PC-9 (cell line): Measurements from ENCODE around the gene RFK. TPM values are rescaled to one million over a fixed set of nuclear protein-coding genes. Genes with fewer than 3 reads are reported as not detected.

Source experiments
- BruUV-seq: library from RNA; stranded (reverse); fragments of 400-500 nt; replicated peaks from 2 replicates; lab custom pipeline; 2021; lab: Mats Ljungman, UMichigan
- CTCF ChIA-PET: fragments of 300-600 bp; sonication (Branson Sonifier 250); formaldehyde crosslinking; loops from one replicate; lab custom pipeline; 2022; ENCODE audit warnings: antibody characterized with exemption; lab: Charles Lee
- POLR2A ChIA-PET: fragments of 300-600 bp; sonication (Branson Sonifier 250); formaldehyde crosslinking; loops from one replicate; lab custom pipeline; 2022; ENCODE audit warnings: antibody characterized with exemption; ENCODE audit not compliant: unreplicated experiment; lab: Charles Lee
- DNase-seq, 2 experiments: peaks; one replicate each; pipeline versions ENCODE4 v3.0.0 to v3.0.0-alpha.2; 2015 to 2022; ENCODE audit warnings: mixed read lengths in 1 of 2
- H2AFZ ChIP-seq: fragments of 200-600 bp; sonication (generic); 2 replicates; pipeline ENCODE4 v1.8.1; 2017; ENCODE audit warnings: antibody characterized with exemption
- H3F3A ChIP-seq: fragments of 200-600 bp; sonication (generic); 2 replicates; pipeline ENCODE4 v1.8.1; 2017; ENCODE audit warnings: antibody characterized with exemption, mild to moderate bottlenecking, low read depth; ENCODE audit not compliant: insufficient read depth
- H3K27ac ChIP-seq: fragments of 200-600 bp; sonication (generic); 2 replicates; pipeline ENCODE4 v1.6.1; 2016; ENCODE audit warnings: mixed run types
- H3K27me3 ChIP-seq: fragments of 200-600 bp; sonication (generic); 2 replicates; pipeline ENCODE4 v1.6.1; 2016; ENCODE audit warnings: low read depth, mixed run types; ENCODE audit not compliant: insufficient read depth
- H3K36me3 ChIP-seq: fragments of 200-600 bp; sonication (generic); 2 replicates; pipeline ENCODE4 v1.6.1; 2016; ENCODE audit warnings: low read depth, mixed run types
- H3K4me1 ChIP-seq: fragments of 200-600 bp; sonication (generic); replicated peaks from 2 replicates; pipeline ENCODE4 v1.6.1; 2016; ENCODE audit warnings: mixed run types; ENCODE audit not compliant: insufficient read depth
- H3K4me2 ChIP-seq: fragments of 200-600 bp; sonication (generic); 2 replicates; pipeline ENCODE4 v1.6.1; 2017; ENCODE audit warnings: mixed run types
- H3K4me3 ChIP-seq: fragments of 200-600 bp; sonication (generic); 2 replicates; pipeline ENCODE4 v1.6.1; 2016; ENCODE audit warnings: mixed run types
- H3K79me2 ChIP-seq: fragments of 200-600 bp; sonication (generic); 2 replicates; pipeline ENCODE4 v1.6.1; 2017; ENCODE audit warnings: low read depth, mixed run types
- H3K9me2 ChIP-seq: fragments of 200-600 bp; sonication (generic); 2 replicates; pipeline ENCODE4 v1.8.1; 2017; ENCODE audit warnings: mild to moderate bottlenecking; ENCODE audit not compliant: insufficient read depth
- H3K9me3 ChIP-seq: fragments of 200-600 bp; sonication (generic); 2 replicates; pipeline ENCODE4 v1.8.1; 2016; ENCODE audit warnings: low read depth; ENCODE audit not compliant: insufficient read depth
- H4K20me1 ChIP-seq: fragments of 200-600 bp; sonication (generic); 2 replicates; pipeline ENCODE4 v1.8.1; 2017; ENCODE audit not compliant: insufficient read depth
- CTCF ChIP-seq: fragments of 200-600 bp; sonication (generic); conservative IDR thresholded peaks from 2 replicates; pipeline ENCODE4 v1.6.1; 2017; ENCODE audit warnings: mixed run types, antibody characterized with exemption, mild to moderate bottlenecking, moderate library complexity
- EZH2 ChIP-seq: fragments of 200-600 bp; sonication (generic); IDR thresholded peaks from 2 replicates; pipeline ENCODE4 v1.8.0; 2017; ENCODE audit warnings: antibody characterized with exemption, low read depth
- intact Hi-C: fragments of 100-400 bp; cut with micrococcal nuclease; formaldehyde crosslinking; loops from one replicate; pipeline ENCODE4 v1.10.0; 2022; ENCODE audit not compliant: unreplicated experiment
- total RNA-seq: library from RNA; stranded (reverse); gene quantifications from 2 replicates; pipeline ENCODE4 v1.2.3, GENCODE V29; 2021

RFK gene
- total RNA-seq, 1 experiment from 2014 or later: 20.6 TPM

- H3K9me3 ChIP-seq: no peaks in the 10 kb centered on the region
- POLR2A ChIA-PET: no interaction called here
- CTCF ChIA-PET: no interaction called here
- H3K79me2 ChIP-seq: no peaks in the 10 kb centered on the region
- H3K4me1 ChIP-seq: peaks cover 12% of the 10 kb centered on the region
- H3K27me3 ChIP-seq: no peaks in the 10 kb centered on the region
- no peaks in the 10 kb centered on the region for H3K9me2 ChIP-seq
- H3K4me2 ChIP-seq: no peak overlapping the region
- H2AFZ ChIP-seq: no peak overlapping the region
- no peak overlapping the region for H3K27ac ChIP-seq
- H3K36me3 ChIP-seq: no peaks in the 10 kb centered on the region
- intact Hi-C loops: no loop called here
- H3K4me3 ChIP-seq: no peak overlapping the region
- no peak for DNase-seq
- BruUV-seq: no TSS peak
- H3F3A ChIP-seq: no peaks in the 10 kb centered on the region
- H4K20me1 ChIP-seq: no peaks in the 10 kb centered on the region
- TF ChIP-seq CTCF (no peak), EZH2 (no peak)
These were observed 36.7 kb downstream of the RFK start for GRCh38 chr9:76357555-76357954.

- Histone ChIP-seq H3K27ac (no peak overlapping the region), H3K79me2 (no peaks in the 10 kb centered on the region), H4K20me1 (no peaks in the 10 kb centered on the region), H3K4me1 (peaks cover 21% of the 10 kb centered on the region), H3K9me2 (no peaks in the 10 kb centered on the region), H3K36me3 (no peaks in the 10 kb centered on the region), H3K9me3 (no peaks in the 10 kb centered on the region), H3K4me2 (no peak overlapping the region), H2AFZ (no peak overlapping the region), H3K4me3 (no peak overlapping the region), H3K27me3 (no peaks in the 10 kb centered on the region), H3F3A (peaks cover 8% of the 10 kb centered on the region; the same call in 1 of the 2 replicates)
- intact Hi-C loops: no loop called here
- CTCF ChIA-PET: no interaction called here
- POLR2A ChIA-PET: interaction anchor here (0.7 kb wide), 1 partner anchor 198 kb away, joined by 9 read pairs; no protein-coding TSS in a partner anchor
- no peak for DNase-seq
- no peak for TF ChIP-seq EZH2
- TF ChIP-seq CTCF: no peak
- BruUV-seq: no TSS peak
These were observed 38.3 kb downstream of the RFK start for GRCh38 chr9:76355886-76356285.

GRCh38 chr9:76354221-76354620 lies 40.0 kb downstream of the RFK start:
- POLR2A ChIA-PET: no interaction called here
- no peaks in the 10 kb centered on the region for H3K9me3 ChIP-seq
- no TSS peak for BruUV-seq

More at GRCh38 chr9:76354221-76354620, 40.0 kb downstream of the RFK start:
- Histone ChIP-seq H3K4me3 (no peak overlapping the region), H2AFZ (no peak overlapping the region), H3K27ac (no peak overlapping the region), H3F3A (peaks cover 8% of the 10 kb centered on the region; the same call in 1 of the 2 replicates), H3K36me3 (no peaks in the 10 kb centered on the region), H3K79me2 (no peaks in the 10 kb centered on the region), H4K20me1 (no peaks in the 10 kb centered on the region), H3K4me2 (no peak overlapping the region), H3K4me1 (peaks cover 21% of the 10 kb centered on the region), H3K27me3 (no peaks in the 10 kb centered on the region), H3K9me2 (no peaks in the 10 kb centered on the region)
- CTCF ChIA-PET: interaction anchor here (0.6 kb wide), 1 partner anchor 67 kb away, joined by 3 read pairs; no protein-coding TSS in a partner anchor
- TF ChIP-seq EZH2 (no peak), CTCF (no peak)
- DNase-seq: no peak
- intact Hi-C loops: no loop called here
